Subcutaneous adipose tissue (tissue), 4 donors: ENCODE measurements around the gene ARFGEF3. TPM values are rescaled to one million over a fixed set of nuclear protein-coding genes. Genes with fewer than 3 reads are reported as not detected.

Experiments
- CTCF ChIP-seq: fragments of 450-650 bp; IDR thresholded peaks from one replicate; pipeline ENCODE4 v1.5.1; 2016; ENCODE audit warnings: low read depth, mild to moderate bottlenecking, control low read depth, antibody characterized with exemption, moderate library complexity
- total RNA-seq, 4 donors: library from RNA; depleted of rRNA; stranded (reverse); fragments of >200 nt; gene quantifications; one replicate each; pipeline ENCODE4 v1.1.0, GENCODE V29; 2016

The ARFGEF3 gene, protein sequence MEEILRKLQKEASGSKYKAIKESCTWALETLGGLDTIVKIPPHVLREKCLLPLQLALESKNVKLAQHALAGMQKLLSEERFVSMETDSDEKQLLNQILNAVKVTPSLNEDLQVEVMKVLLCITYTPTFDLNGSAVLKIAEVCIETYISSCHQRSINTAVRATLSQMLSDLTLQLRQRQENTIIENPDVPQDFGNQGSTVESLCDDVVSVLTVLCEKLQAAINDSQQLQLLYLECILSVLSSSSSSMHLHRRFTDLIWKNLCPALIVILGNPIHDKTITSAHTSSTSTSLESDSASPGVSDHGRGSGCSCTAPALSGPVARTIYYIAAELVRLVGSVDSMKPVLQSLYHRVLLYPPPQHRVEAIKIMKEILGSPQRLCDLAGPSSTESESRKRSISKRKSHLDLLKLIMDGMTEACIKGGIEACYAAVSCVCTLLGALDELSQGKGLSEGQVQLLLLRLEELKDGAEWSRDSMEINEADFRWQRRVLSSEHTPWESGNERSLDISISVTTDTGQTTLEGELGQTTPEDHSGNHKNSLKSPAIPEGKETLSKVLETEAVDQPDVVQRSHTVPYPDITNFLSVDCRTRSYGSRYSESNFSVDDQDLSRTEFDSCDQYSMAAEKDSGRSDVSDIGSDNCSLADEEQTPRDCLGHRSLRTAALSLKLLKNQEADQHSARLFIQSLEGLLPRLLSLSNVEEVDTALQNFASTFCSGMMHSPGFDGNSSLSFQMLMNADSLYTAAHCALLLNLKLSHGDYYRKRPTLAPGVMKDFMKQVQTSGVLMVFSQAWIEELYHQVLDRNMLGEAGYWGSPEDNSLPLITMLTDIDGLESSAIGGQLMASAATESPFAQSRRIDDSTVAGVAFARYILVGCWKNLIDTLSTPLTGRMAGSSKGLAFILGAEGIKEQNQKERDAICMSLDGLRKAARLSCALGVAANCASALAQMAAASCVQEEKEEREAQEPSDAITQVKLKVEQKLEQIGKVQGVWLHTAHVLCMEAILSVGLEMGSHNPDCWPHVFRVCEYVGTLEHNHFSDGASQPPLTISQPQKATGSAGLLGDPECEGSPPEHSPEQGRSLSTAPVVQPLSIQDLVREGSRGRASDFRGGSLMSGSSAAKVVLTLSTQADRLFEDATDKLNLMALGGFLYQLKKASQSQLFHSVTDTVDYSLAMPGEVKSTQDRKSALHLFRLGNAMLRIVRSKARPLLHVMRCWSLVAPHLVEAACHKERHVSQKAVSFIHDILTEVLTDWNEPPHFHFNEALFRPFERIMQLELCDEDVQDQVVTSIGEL (N-terminal part only)
- total RNA-seq, result 1 to 10 TPM; 1.0 to 6.2 (median 2.3) TPM

GRCh38 chr6:138161338-138162110 lies at the start of gene ARFGEF3:
TSS of gene ARFGEF3 (plus strand) at chr6:138161939. CDS start at chr6:138162087, 148 bp downstream.
- no peak for TF ChIP-seq CTCF

DNA sequence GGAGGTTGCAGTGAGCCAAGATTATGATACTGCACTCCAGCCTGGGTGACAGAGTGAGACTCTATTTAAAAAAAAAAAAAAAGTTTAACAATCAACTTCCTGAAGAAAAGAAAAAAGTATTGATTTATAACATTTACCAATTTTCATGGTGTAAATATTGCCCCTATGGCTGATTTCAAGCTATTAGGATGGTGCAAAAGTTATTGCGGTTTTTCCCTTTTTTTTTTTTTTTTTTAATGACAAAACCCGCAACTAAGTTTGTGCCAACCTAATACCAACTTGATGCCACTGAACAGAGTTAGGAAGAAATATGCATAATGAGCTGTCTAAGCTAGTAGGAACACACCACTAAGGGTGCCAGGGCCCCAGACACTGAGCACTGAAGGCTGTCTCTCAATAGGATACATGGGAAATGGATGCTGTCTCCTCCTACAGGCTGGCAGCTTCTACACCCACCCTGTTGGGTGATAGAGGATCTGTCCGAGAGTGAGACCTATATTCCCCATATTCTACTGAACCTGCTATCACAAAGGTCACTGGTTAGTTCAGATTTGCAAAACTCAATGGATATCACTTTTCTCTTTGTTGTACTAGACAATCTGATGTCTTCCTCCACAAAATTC lies 48.0 kb upstream of the ARFGEF3 start:
- TF ChIP-seq CTCF, result no peak

- no peak for TF ChIP-seq CTCF
Observed at GRCh38 chr6:138115201-138115600, 46.5 kb upstream of the ARFGEF3 start.

DNA sequence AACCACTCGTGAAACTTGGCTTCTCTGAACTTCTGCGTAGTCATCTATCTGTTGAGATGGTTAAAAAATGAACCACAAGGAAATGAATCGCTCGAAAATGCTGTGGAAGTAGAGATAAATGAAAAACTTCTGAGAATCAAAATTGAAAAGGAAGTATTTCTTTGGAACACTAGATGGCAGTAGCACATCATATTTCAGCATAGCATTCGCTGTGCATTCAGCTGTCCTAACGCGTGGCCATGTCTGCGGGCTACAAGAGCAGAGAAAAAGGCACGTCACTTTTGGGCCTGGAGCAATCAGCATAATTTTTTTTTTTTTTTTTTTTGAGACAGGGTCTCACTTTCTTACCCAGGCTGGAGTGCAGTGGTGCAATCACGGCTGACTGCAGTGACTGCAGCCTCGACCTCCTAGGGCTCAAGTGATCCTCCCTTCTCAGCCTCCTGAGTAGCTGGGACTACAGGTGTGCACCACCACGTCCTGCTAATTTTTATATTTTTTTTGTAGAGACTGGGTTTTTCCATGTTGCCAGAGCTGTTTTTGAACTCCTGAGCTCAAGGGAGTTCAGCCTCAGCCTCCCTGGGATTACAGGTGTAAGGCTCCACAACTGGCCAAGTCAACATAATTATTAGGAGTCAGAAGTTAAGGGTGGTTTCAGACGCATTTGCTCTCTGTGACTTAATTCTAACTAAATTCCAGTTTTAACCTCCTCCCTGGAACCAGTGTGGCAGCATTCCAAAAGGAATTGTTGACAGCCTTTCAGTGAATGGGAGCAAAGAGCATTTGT lies 45.7 kb upstream of the ARFGEF3 start:
- TF ChIP-seq CTCF, result no peak

- TF ChIP-seq CTCF, result no peak
Observed at GRCh38 chr6:138116661-138116999, 45.1 kb upstream of the ARFGEF3 start.
